CD4-positive, alpha-beta T cell treated with Interleukin-15 for 4 hours (primary cell): ENCODE measurements around the gene LRMDA.

Source experiments
- DNase-seq: peaks from one replicate; pipeline ENCODE4 v3.0.0-alpha.2; 2020; ENCODE audit warnings: low spot score

Gene LRMDA

DNA sequence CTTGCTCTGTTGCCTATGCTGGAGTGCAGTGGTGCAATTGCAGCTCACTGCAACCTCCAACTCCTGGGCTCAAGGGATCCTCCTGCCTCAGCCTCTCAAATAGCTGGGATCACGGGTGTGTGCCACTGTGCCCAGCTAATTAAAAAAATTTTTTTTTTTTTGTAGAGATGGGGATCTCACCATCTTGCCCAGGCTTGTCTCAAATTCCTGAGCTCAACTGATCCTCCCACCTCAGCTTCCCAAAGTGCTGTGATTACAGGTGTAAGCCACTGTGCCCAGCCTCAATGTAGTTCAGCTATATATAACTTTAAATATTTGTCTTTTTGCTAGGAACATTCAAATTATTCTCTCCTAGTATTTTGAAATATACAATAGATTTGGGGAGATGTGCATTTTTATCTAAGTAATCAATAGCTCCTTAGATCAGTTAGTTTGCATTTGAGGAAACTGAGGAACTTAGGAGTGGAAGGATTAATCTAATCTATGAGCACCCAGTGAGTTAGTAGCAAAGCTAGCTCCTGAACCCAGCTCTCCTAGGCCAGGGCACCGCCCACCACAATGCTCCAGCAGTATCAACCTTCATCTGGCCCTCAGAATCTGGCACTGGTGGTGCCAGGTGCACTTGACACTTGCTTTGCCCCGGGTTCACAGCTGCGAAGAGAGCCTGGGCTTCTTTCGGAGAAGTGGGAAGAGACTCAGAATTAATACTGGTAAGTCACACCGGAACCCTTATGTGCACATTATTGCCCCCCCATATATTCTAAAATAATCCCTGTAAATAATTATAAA, 5.9 kb upstream of the LRMDA start:
- DNase-seq: no peak

DNA sequence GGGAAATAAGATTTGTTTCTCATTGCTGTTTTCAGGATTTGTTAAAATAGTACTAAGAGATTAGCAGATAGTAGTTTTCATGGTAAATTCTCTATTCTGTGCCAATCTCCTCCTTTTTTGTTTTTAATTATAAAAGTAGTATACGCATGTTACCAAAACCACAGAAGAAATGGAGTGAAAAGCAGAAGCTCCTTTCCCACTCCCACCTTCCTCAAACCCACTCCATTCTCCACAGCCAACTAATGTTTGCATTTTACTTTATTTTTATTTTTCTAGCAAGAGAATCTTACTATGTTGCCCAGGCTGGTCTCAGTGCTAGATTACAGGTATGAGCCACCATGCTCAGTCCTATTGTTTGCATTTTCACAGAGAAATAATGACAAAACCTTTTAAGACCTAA, 4.5 kb upstream of the LRMDA start:
- DNase-seq: no peak

DNA sequence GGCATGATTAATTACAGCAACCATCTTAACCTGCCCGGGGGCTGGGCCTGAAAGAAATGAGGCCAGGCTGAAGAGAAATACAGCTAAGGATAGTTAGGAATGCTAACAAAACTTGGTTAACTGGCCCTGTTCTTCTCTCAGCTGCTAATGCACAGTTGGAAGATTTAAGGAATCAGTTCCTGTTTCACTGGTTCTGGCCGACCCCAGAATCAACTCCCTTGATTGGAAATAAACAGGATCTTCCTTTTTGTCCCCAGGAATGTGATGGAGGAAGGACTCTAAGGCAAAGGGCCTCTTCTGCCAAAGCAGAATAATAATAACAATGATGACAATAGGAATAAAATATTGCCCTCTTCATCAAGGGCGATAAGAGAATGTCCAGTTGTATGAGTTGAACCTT, 3.5 kb upstream of the LRMDA start:
- DNase-seq: no peak

DNA sequence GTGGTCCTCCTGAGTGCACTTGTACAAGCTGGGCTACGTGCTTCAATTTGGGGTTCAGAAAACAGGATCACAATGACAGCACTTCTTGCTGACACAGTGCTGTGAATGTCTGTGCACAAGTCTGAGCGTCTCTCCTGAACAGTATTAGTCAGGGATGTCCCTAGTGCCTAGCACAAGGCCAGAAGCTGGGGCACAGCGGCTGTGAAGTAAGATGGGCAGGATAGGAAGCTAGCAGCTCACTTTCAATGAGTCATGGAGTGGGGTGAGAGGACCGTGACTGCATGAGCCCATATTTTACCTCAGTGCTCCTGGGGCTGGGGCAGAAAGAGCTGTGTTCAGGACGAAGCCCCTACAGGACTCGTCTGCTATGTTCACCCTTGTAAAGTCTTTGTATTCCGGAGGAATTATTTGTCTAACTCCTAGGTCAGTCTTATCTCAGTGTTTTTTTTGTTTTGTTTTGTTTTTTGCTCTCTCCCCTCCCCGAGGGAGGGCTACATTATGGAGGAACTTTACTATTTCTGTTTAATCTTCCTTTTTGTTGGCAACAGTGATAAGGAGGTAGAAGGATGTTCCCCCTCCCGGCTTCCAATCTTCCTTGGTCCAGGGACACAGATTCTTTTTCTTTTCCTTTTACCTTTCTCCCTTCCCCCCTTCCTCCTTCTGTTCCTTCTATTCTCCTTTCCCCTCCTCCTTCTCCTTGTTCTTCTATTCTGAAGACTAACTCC, 2.8 kb upstream of the LRMDA start:
- no peak for DNase-seq

DNA sequence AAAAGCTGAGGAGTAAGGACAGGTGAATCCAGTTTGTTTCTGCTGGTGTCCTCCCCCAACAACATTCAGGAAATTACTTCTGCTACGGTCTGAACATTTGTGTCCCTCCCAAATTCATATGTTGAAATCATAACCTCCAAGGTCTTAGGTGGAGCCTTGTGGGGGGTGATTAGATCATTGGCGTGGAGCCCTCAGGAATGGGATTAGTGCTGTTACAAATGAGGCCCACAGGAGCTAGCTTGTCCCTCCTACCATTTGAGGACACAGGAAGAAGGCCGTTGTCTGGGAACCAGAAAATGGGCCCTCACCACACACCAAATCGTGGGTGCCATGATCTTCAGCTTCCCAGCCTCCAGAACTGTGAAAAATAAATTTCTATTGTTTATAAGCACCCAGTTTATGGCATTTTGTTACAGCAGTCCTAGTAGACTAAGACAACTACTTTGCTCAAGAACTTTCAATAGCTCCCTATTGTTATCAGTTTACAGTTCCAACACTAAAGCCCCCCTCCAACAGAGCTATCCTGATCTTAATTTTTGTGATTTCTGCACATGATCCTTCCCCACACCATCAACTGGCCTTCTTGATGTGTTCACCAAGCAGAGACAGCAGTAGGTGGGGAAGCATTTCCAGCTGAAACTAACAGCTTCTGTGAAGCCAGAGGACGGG, 2.1 kb upstream of the LRMDA start:
- no peak for DNase-seq

DNA sequence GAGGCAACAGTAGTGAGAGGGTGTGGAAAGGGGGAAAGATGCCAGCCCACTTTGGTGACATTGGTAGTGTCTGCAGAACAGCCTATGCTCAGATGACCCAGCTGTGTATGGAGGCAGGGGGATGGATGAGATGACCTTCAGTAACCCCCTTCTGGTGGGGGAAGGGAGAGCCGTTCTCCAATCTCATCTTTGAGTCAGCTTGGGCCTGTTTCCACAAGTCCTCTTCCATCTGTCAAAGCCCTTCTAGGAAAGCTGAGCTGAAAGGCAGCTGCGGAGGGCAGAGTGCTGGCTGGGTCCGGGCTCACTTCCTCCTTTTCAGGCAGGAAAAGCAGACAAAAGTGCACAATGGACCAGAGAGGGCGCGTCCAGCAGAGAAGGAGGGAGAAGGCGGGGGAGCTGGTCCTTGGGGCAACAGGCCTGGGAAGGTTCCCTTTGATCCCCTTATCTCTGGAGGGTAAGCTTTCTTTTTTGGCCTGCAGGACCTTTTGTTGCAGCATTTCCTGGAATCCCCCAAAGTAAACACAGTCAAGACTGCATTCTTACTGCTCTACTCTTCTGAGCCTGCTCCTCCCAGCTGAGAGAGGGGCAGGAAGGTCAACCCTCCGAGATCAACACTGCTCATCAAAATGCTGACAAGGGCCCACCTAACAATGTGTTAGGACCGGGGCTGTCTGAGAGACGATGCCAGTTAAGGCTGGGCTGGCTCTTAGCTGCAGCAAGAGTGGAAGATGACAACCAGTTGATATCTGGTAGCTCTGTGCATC, 1.2 kb upstream of the LRMDA start:
- no peak for DNase-seq

DNA sequence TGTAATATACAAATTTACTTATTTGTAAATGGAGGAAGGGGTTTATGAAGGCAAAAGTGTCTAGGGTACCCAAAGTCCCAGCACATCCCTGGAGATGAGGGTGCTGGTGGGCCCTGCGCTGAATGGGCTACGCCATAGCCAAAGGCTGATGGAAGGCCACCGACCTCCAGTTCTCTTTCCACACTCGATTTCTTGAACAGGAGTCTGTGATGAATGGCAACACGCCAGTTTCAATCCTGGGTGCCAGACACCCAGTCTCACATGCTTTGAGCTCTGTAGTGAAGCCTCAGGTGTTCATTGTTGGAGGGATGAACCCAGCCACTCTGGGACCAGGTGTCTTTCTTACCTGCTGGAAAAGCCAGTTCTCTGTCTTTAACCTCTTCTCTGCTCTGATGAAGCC, 752 bp downstream of the LRMDA start:
- DNase-seq: no peak

DNA sequence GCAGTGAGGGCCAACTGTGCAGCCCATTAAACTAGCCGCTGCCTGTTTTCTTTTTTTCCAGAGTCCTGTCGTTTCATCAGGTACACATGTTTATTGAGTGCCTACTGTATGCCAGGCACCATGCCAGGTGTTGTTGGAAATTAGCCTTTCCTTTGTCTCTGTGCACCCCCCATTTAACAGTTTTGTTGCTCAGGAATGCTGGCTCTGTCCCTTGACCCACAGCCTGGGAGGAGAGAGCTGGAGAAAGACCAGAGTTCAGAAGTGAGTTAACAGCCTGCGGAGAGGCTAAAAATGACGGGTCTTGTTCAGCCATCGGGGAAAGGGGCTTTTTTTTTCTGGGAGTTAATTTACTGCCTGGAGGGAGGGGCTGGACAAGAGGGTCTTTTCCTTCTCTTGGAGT, 1.3 kb downstream of the LRMDA start:
- no peak for DNase-seq

DNA sequence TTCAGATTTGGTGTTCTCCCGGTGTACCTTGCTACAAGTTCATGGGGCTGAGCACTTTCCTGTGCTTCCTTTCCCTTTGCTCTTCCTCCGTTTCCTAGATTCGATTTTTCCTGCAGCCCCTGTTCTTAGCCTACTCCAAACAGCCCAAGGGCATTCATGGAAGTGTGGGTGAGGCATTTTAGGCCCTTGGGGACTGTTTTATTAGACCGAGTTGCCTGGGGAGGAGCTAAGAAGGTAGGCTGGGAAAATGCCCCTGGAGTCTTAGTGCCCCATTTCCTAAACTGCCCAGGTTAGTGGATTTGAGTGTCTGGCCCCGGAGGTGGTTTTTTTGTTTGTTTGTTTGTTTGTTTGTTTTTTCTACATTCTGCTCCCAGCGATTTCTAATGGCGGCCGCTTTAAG, 1.8 kb downstream of the LRMDA start:
- no peak for DNase-seq

DNA sequence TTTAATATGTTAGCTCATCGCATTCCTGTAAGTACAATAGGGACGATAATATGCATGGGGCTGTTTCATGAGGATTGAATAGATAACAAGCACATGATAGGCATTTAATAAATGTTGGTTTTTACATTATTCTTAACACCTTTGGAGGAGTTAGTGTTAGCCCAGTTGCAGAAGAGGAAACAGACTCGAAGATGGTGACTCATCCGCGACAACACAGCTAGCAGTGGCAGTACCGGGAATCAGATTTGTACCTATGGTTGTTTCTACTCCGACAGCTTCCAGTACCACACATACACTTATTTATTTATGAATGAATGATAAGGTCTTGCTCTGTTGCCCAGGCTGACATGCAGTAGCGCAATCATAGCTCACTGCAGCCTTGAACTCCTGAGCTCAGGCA, 2.9 kb downstream of the LRMDA start:
- DNase-seq: no peak

DNA sequence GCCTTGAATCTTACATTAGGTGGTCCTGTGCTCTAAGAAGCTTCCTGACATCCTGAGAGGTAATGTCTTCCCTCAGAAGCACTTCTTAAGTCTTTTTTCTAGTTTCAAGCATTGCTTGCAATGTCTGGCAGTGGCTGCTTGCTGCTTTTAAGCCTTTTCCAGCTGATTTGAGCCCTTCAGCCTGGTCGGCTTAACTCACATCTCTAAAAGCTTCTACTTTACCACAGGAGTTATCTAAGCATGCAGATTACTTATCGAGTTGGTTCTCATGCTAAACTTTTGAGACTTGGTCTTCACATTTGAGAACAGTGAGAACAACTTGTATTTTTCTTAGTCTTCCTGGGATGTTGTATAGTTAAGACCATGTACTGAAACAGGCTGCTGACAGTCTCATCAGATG, 3.9 kb downstream of the LRMDA start:
- no peak for DNase-seq

DNA sequence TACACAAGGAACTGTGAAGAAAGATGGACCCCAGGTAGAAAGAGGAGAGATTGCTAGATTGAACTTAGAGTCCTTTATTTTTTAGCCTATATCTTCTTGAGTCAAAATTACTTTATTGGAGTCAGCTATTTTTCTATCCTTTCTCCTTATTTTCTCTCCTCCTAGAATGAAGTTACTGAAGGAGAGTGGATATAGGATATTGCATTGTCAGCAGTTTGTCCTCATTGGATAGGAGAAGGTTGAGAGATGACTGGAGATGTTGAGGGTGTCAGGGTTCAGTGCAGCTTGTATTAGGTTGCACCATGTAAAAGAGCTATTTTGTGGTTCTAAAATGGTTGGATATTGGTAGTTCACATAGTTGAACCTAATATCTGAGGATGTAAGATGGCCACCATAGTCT, 5.5 kb downstream of the LRMDA start:
- no peak for DNase-seq

DNA sequence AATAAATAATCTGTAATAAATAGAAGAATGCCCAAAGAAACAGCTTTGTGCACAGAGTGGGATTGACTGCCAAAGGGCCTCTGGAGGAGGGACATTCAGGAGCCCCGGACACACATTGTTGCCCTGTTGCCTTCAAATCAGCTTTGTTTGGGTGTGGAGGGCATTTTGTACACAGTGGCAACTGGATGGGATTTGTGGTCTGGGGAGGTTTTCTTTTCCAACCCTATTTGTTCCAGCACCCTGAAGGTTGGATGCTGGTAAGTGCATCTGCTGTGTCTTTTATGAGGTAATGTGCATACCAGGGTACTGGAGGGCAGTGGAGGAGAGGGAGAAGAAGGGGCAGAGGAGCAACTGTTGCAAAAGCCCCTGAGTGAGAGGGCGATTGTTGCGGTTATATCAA, 6.3 kb downstream of the LRMDA start:
- no peak for DNase-seq

DNA sequence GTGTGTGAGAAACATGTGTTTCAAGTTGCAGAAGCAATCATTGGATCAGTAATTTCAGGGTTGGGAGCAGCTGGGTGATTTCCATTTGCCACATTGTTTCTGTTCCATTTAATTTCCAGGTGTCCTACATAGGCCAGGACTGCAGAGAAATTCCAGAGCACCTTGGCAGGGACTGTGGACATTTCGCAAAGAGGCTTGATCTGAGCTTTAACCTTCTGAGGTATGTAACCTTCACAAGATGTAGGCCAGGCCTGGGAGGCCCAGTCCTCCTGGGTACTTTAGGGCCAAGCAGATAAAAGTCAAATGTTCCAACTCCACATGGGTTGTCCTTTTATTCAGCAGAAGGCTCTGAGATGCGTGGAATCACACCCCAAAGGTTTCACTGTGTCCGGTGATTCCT, 6.9 kb downstream of the LRMDA start:
- no peak for DNase-seq

DNA sequence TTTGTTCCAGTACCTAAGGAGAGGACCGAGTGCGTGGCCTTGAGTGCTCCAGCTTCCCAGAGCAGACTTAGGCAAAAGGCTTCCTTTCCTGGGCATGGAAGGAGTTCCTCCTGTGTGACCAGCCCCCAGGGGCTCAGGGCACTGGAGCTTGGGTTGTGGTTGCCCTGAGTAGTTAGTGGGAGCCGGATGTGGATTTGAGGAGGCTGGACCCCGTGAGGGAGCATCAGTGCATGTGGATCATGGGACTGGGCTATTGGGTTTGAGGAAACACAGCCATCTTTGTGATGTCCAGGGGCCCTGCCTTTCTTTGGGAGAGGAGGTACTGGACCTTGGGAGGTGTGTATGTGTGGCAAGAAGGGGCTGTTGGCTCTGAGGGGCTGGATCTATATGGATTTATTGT, 8.4 kb downstream of the LRMDA start:
- DNase-seq: no peak

DNA sequence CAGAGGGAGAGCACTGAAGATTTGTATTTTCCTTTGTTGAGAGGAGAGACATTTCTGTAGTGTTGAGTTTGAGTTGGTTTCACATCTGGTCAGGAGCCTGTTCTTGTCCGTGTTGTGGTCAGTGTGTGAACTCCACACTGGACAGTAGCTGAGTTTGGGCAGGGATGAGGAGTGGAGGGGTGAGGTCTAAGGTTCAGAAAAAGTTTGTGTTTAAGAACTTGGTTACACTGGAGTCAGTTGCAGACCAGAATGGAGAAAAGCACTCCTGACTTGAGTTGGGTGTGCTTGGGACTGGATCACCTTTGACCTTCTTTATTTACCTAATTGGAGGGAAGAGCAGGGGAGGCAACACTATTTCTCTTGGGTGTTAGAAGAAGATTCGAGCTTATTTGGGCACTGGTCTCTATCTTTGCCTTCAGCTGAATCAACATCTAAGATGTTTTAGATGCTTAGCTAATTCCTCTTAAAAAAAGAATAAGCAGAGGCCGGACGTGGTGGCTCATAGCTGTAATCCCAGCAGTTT, 8.9 kb downstream of the LRMDA start:
- DNase-seq: no peak

DNA sequence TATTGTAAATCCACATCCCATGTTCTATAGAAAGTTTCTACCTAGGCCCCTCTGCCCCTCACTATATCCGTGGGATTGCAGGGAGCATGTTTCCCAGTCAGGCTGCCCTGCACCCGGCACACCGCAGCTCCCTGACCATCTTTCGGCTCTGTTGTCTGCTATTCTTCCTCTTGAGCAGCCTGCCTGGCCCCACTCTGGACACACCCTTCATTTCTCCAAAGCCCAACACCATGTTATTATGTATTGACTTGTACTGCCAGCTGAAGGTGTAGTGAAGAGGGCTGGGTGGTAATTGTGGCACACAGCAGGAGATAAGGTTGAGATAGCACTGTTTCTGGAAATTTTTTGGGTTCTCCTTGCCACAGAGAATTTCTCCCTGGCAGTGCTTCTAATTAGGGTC, 9.8 kb downstream of the LRMDA start:
- DNase-seq: no peak

DNA sequence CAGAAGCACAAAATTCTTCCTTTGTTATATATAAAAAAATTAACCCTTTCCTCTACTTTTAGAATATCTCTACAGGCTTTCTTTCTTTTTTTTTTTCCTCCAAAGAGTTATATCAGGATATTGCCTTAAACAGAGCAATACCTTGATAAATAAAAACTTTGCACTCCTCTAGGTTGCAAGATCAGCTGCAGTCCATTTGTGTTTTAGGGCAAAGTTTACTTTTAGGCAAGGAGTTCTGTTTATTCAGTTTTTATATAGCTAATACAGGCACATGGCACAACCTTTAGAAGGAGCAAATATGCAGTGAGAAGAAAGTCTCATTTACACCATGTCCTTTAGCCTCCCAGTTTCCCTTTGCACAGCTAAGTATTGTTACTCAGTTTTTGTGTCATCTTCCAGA, 10.3 kb downstream of the LRMDA start:
- DNase-seq: no peak

DNA sequence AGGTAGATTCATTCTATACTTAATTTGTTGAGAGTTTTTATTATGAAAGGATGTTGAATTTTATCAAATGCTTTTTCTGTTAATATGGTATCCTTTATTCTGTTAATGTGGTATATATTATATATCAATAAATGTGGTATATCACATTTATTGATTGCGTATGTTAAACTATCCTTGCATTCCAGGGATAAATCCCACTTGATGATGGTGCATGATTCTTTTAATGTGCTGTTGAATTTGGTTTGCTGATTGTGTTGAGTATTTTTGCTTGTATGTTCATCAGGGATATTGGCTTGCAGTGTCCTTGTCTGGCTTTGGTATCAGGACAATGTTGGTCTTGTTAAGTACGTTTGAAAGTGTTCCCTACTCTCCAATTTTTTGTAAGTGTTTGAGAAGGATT, 11.9 kb downstream of the LRMDA start:
- no peak for DNase-seq

DNA sequence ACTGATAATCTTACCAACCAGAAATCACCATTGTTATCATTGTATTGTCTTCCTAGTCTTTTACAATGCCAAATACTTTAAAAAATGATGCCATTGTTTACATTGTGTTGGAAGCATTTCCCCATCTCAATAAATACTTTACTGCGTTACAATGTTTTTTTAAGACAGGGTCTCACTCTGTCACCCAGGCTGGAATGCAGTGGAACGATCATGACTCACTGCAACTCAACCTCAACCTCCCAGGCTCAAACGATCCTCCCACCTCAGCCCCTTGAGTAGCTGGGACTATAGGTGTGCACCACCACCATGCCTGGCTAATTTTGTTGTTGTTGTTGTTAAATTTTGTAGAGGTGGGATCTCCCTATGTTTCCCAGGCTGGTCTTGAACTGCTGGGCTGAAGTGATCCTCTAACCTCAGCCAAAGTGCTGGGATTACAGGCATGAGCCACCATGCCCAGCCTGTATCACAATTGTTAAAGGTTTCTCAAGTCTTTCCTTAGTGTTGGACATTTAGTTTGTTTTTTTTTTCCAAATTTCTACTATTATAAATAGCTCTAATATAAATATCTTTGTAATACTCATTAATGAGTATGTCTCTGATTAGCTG, 13.5 kb downstream of the LRMDA start:
- no peak for DNase-seq

DNA sequence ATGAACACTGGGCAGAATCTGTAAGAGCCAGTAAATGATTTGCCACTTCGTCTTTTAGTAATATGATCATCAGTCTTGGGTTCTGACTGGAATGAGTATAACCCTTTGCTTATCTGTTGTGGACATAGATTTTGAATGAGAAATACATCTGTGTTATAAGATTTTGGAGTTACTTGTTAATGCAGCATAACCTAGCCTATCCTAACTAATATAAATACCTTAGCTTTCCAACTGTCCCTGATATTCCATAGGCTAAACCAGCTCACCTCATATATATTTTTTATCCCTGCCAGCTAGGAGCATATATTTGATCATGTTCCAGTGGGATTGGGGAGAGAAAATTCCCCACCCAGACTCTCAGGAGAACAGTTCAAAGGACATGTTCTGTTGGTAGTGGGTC, 15.1 kb downstream of the LRMDA start:
- no peak for DNase-seq

DNA sequence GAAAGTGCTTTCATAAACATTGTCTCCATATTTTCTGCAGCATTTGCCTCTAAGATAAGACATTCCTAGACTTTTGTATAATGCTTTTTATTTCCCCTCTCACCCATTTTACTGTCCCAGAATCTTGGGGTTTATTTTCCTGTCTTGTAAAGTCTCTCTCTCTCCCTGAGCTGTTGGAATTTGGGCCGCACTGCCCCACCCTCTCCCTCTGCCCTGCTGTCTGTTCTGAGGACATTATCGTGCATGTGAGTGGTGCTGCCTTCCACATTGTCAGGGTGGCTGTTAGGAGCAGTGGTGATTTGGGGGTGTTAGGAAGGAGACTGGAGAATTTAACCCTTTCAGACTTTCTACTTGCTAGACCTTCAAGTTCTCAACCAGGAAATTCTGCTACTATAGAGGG, 16.7 kb downstream of the LRMDA start:
- DNase-seq: no peak
